Measurements from ENCODE around the gene FNDC3B.

DNA sequence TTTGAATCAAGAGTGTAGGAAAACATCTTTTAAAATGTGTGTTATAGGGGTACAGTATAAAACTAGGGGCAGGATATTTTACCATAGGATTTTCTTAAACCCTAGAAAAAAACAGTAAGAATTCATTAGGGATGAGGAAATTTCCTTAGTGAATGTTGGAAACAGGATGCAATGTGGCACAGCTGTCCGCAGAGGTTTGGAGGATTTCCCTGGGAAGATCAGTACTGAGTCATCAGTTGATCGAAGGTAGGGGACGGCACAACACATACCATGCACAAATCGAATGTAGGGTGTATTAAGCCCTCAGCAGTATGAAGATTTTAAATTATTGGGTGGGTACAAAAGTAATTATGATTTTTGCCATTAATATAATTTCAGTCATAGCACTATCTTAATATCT lies 49.9 kb downstream of the FNDC3B start:
- TF ChIP-seq, protein P1, sequence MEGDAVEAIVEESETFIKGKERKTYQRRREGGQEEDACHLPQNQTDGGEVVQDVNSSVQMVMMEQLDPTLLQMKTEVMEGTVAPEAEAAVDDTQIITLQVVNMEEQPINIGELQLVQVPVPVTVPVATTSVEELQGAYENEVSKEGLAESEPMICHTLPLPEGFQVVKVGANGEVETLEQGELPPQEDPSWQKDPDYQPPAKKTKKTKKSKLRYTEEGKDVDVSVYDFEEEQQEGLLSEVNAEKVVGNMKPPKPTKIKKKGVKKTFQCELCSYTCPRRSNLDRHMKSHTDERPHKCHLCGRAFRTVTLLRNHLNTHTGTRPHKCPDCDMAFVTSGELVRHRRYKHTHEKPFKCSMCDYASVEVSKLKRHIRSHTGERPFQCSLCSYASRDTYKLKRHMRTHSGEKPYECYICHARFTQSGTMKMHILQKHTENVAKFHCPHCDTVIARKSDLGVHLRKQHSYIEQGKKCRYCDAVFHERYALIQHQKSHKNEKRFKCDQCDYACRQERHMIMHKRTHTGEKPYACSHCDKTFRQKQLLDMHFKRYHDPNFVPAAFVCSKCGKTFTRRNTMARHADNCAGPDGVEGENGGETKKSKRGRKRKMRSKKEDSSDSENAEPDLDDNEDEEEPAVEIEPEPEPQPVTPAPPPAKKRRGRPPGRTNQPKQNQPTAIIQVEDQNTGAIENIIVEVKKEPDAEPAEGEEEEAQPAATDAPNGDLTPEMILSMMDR (IDR thresholded peaks at IDR 0.05; ENCODE audit: low read length): no peak
- TF ChIP-seq EZH2 (IDR thresholded peaks at IDR 0.05; ENCODE audit: borderline replicate concordance, low read length): no peak

Data from OCI-LY1 (cell line).